ENCODE data around the gene PDPR.
"Not testable (repeated sequence)": the region's sequence is repeated elsewhere in the genome, so short reads cannot be mapped to it uniquely, and the experiment has no call there.

PDPR gene

DNA sequence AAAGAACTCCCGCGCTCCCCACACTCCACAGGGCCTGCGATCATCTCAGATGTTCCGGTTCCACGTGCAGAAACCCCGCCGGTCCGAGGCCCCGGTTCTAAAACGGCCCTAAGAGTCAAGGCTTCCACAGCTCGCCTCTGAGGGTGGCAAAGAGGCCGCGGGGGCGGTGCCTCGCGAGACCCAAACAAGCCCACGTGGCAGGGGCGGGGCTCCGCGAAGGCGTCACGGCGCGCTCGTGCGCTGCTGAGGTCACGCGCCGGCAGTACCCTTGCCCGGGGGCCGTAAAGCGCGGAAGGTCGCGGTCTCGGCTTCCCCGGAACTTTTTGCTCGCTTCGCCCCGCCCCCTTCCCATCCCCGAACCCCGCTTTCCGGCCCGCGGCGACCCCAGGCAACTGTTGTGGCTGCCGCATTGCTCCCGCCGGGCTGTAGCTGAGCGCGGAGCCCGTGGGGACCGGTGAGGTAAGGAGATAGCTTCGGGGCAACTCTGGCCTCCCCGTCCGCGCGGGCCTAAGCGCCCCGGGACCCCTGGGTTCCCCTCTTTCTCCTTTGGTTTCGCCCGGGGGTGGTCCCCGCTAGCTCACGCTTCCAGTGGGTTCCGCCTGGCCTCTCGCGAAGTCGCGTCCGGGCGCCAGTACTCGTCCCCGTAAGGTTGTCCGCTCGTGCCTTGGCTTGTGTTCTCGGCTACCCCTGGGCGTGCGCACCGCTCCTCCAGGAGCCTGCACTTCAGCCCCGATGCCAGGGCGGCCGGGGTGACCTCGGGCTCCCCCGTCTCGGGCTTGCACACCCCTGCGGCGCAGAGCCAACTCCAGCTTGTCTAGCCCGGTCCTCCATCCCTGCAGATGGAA lies at the start of gene PDPR:
Gene PDPR, plus strand, starts transcription at position 351 of the 845 bp plus-strand sequence. CDS start 6,161 bp downstream, outside the sequence.
- peak; percentile 92 for DNase-seq (ENCODE audit: low read depth)

DNA sequence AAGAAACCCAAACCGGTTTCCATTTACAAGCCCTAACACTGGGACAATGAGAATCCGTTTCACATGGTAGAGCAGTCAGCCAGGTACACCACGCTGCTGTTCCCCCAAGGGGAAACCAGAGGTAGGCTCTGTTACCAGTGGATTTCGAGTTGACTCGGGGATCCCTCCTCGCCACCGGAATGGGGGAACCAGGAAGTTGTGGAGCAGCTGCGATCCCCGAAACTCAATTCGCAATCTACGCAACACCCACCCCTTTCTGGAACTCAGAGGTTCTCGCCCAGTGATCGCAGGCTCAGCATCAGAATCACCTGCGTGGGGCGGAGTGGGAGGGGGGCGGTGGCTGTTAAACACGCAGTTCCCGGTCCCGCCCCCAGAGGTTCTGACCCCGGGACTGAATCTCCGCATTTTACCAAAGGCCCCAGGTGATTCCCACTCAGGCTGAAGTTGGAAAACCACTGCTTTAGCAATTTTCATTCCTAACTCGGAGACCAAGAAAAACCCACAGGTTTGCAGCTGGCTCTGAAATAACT lies 49.2 kb upstream of the PDPR start:
- DNase-seq (ENCODE audit: low read depth), result peak; percentile 45

DNA sequence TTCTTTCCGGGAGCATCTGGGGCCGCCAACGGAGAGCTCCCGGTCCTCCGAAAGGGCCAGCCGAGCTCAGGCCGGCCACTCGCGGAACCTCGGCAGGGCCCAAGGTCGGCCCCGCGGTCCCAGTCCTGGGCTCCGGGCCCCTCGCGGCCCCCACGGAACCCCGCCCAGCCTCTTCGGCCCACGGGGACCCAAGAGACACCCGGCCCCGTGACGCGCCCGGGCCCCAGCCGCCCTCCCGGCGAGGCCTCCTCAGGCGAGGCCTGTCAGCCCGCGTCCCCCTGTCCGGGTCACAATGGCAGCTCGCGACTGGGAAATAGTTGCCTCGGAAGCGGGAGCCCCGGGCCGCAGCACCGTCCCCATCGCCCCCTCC lies 48.8 kb upstream of the PDPR start:
- not testable (repeated sequence) for DNase-seq (ENCODE audit: low read depth)

DNA sequence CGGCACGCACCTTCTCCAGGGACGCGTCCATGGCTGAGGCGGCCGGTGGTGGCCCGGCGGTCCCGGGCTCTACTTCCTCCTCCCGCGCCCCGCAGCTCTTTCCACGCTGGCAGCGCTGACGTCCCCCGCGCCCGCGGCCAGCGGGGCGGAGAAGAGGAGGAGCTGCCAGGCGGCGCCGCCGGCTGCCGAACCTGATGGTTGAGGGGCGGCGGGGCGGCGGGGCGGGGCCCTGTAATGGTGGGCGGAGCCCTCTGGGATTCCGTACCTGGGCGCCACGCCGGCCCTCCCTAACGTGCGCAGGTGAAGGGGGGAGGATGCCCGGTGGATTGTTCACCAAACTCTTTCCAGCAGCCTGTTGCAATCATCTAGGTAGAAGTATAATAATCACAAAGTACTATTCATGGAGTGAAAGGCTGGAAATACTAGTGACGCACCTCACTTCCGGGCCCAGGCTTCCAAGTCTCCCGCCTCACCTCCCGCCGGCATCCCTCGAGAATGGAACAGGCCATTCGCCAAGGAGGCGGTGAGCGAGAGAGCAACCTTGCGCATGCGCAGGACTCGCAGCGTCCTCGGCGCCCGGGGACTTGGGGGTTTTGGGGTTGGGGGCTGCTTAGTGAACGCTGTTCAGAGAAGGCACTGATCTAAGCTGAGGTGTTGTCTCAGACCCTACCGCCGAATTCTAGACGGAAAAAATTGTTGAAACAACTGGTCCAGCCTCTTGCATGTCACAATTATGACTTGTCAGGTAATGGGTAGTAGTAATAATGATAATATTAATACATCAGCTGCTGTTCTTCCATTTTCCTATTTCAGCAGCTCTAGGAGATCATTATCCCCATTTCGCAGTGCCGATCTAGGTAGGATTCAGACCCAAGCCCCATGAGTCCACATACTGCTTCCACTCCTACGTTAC lies 48.1 kb upstream of the PDPR start:
- DNase-seq (ENCODE audit: low read depth), result peak; percentile 86

DNA sequence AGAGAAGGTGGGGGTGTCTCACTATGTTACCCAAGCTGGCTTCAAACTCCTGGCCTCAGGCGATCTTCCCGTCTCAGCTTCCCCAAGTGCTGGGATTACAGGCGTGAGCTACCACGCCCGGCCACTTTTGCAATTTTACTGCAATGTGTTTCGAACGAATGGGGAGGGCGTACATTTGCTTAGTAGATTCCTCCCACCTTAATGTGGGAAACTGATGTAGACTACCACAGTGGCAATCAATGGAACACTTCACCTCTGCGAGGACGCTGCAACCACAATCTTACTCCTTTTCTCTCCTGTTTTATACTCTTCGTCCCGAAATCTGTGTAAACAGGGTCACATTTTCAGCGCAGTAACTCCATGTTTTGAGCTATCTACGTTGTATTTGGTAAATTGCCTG lies 47.4 kb upstream of the PDPR start:
- DNase-seq (ENCODE audit: low read depth), result not testable (repeated sequence)

DNA sequence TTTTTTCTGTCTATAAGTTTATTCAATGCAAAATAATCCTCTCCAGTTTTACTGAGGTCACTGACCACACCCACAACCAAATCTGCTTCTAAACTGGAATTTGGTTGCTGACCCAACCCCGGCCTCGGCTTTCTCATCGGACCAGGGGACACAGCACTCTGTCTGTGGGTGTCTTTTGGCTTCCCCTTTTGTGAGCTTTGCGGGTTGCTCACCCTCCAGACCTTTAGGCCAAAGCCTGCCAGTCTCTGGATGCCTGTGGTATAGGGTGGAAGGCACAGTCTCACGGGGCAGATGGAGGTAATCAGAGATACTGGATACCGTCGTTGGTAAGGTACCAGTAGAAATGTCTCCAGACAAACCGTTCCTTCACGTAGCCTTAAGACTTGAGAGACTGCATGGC lies 35.1 kb upstream of the PDPR start:
- not testable (repeated sequence) for DNase-seq (ENCODE audit: low read depth)

DNA sequence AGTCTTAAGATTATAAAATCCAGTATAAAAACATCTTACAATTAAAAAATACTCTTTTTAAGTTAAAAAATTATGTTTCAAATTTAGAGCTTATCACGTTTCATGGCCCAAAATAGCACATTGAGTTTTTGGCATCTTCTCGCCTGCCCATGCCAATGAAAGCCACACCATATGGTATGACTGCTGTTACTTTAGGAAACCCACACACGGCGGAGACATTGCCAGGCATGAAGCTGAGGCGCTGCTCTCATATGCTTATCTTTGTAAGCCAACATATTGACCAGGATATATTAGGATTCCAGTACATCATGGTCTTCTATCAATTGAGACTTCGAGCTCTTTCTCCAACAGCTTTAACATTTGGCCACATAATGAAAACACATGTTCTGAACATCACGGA lies 32.9 kb upstream of the PDPR start:
- not testable (repeated sequence) for DNase-seq (ENCODE audit: low read depth)

DNA sequence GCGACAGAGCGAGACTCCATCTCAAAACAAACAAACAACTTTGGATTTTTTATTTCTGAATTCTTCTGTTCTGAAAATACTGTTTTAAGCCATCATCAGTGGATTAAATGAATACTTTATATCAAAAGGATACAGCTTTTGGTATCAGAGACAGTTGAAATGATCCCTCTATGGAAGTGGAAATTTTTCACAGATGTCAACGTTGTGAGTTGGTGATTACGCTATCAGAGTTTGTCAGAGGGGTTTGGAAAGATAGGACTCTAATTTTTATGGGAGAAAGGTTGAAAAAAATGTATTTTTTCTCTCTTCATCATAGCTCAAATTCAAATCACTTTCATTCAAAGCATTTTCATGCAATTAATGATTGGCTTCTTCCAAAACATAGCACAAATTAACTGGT lies 30.2 kb upstream of the PDPR start:
- DNase-seq (ENCODE audit: low read depth), result not testable (repeated sequence)

DNA sequence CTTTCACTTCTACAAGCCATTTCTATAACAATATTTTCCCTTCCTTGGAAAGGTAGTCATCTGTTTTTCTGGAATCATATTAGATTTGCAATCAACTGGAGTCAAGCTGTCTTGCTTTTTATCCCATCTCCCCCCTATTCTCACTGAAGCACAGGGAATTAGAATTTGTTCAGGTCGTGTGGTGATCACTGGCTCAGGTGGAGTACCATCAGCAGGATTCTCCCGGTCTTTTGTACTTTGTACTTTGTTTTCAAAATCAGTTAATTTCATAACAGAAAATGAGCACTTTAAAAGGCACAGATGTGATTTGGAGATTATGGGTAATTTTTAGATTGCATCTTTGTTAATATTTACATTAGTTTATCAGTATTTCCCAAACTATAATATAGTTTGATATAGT lies 26.0 kb upstream of the PDPR start:
- DNase-seq (ENCODE audit: low read depth), result not testable (repeated sequence)

DNA sequence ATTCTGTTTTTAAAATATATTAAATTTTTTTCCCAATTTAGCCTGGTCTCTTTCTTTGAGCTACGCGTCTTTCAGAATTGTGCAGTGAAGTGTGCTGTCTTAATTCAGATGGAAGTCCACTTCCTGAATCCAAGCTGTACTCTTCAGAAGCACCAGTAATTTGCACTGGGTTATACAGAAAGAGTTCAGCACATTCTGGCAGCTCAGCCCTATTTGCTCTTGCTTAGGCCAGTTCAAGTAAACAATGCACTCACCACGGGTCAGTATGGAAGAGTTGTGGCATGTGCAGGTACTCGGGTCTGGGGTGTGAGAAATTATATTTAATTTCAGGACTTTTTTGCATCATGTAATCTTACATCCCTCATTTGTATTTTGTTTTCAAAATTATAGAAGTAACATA lies 25.3 kb upstream of the PDPR start:
- not testable (repeated sequence) for DNase-seq (ENCODE audit: low read depth)

DNA sequence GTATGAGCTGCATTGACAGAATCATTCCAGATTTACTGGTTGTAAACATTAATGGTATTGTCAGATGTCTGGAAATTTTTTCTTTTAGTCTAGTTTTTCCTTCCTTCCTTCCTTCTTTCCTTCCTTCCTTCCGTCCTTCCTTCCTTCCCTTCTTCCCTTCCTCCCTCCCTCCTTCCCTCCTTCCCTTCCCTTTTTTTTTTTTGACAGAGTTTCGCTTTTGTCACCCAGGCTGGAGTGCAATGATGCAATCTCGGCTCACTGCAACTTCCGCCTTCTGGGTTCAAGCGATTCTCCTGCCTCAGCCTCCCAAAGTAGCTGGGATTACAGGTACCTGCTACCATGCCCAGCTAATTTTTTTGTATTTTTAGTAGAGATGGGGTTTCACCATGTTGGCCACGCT lies 24.8 kb upstream of the PDPR start:
- not testable (repeated sequence) for DNase-seq (ENCODE audit: low read depth)

DNA sequence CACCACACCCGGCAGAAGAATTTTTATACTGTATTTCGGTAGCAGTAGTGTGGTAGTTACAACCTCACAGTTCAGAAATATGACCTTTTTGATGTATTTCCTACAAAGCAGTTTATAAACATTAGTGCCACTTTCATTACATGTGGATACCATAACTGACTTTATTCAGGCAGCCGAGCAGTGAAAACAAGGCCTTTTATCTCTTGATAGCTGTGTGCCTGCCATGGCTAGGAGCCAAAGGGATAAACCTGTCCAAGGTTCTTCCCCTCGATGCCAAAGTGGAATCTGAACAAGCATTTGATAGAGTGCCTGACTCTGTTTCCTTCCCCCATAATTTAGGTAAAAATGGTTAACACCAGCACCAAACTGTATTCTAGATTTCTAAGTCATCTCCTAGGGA lies 23.0 kb upstream of the PDPR start:
- DNase-seq (ENCODE audit: low read depth), result not testable (repeated sequence)

DNA sequence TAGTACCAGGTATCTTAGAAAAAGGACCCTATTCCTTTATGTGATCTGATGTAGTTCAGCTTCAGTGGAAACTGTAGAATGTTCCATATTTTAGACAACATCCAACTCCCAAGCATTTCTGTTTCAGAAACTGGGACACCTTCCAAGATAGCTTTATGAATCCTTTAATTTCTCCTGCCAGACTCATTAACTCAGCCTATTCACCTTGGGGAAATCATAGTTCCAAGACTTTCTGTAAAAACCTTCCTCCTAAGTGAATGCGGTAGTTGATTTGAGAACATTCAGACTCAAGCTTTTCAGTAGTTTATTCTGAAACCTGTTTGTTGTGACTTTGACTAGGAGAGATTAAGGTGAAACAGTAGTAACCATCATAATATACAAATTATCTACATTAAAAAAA lies 20.0 kb upstream of the PDPR start:
- DNase-seq (ENCODE audit: low read depth), result not testable (repeated sequence)

DNA sequence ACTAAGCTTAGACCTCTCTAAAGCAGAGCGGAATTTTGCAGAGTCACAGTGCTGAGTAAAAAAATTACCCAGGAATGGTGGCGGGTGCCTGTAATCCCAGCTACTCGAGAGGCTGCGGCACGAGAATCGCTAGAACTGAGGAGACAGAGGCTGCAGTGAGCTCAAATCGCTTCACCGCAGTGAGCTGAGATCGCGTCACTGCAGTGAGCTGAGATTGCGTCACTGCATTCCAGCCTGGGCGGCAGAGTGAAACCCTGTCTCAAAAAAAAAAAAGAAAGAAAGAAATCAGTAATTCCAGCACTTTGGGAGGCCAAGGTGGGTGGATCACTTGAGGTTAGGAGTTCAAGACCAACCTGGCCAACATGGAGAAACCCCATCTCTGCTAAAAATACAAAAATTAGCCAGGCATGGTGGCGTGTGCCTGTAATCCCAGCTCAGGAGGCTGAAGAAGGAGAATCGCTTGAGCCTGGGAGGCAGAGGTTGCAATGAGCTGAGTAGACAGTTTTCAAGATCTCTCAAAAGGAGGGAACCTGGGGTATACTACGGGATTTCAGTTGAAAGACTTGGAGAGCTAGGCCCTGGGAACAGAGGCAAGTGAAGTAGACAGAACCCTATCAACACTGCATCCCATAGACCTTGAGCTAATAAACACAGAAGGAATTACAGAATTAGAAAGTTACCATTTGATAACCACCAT lies 4.4 kb upstream of the PDPR start:
- not testable (repeated sequence) for DNase-seq (ENCODE audit: low read depth)

DNA sequence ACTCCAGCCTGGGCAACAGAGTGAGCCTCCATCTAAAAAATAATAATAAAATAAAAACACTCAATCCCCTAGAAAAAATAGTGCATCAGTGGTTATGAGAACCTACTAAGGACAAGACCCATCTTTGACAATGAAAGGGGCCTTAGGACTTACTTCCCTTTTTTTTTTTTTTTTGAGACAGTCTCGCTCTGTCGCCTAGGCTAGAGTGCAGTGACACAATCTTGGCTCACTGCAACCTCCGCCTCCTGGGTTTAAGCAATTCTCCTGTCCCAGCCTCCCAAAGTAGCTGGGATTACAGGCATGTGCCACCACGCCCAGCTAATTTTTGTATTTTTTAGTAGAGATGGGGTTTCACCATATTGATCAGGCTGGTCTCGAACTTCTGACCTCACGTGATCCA lies 2.0 kb upstream of the PDPR start:
- DNase-seq (ENCODE audit: low read depth), result not testable (repeated sequence)

DNA sequence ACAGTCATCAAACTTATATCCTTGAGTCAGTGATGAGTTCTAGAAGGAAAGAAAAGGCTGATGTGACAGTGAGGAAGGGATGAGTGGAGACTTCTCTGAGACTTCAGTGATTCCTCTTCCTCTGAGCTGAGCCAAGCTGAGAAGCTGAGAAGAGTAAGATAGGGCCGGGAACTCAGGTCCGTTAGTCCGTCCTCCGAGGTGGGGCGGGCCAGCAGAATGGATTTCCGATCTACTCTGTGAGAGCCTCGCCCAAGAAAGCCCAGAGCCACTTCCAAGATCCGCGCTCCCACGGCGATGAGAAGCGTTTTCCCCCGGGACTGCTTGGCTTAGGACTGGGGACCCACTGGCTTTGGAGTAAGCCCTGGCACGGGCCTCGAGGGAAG lies 542 bp upstream of the PDPR start:
- DNase-seq (ENCODE audit: low read depth), result not testable (repeated sequence)

DNA sequence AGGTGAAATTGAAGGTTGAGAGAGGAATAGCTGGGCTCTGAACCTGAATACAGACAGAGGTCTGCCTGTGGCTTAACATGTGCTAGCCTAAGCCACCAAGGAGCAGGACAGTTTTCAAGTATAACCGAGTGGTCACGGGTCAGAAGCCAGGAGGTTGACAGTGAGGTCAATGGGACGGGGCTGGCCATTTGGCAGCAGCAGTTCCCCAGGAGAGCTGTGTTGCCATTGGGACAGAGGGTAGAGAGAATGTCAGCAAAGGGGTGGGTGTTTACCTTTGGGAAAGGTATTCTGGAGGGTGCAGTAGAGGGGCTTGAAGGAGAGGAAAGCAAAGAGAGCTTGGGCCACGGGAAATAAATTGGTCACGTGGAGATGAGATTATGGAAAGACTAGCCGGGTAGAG lies 4.2 kb downstream of the PDPR start:
- not testable (repeated sequence) for DNase-seq (ENCODE audit: low read depth)

DNA sequence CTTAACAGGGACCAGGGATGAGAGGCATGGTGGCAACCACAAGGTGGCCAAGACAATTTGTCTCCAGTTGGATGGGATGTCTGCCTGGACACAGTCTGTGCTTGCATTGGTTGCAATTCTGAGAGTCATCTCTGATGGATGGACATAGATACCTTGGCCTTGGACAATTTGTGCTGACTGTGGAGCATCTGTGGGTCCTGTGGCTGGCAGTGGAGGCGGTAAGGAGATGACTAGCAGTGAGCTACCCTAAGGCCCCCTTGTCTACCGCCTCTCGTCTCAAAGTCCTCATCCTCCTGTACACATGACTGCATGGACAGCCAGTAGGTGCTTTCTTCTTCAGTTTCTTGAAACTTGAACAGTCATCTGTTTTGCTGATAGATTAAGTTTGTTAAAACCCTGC lies 4.6 kb downstream of the PDPR start:
- not testable (repeated sequence) for DNase-seq (ENCODE audit: low read depth)

DNA sequence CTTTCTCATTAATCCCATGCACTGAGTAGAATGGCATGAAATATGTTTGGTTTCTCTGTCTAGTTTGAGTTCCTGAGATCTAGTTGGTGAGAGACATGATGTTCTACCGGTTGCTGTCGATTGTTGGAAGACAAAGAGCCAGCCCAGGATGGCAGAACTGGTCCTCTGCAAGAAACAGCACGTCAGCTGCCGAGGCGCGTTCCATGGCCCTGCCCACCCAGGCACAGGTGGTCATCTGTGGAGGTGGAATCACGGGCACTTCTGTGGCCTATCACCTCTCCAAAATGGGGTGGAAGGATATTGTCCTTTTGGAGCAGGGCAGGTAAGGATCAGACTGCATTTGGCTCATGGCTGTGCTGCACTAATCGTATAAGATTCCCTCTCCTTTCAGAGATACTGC lies 6.3 kb downstream of the PDPR start:
- not testable (repeated sequence) for DNase-seq (ENCODE audit: low read depth)

DNA sequence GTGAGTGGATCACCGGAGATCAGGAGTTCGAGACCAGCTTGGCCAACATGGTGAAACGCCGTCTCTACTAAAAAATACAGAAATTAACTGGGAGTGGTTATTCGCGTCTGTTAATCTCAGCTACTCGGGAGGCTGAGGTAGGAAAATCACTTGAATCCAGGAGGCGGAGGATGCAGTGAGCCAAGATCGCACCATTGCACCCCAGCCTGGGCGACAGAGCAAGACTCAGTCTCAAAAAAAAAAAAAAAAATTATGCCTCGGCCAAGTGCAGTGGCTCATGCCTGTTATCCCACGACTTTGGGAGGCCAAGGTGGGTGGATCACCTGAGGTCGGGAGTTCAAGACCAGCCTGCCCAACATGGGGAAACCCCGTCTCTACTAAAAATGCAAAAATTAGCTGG lies 9.7 kb downstream of the PDPR start:
- not testable (repeated sequence) for DNase-seq (ENCODE audit: low read depth)

DNA sequence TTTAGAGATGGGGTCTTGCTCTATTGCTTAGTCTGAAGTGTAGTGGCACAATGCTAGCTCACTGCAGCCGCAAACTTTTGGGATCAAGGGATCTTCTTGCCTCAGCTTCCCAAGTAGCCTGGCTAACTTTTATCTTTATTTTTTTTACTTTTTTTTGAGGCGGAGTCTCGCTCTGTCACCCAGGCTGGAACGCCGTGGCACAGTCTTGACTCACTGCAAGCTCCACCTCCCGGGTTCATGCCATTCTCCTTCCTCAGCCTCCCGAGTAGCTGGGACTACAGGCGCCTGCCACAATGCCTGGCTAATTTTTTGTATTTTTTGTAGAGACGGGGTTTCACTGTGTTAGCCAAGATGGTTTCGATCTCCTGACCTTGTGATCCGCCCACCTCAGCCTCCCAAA lies 12.1 kb downstream of the PDPR start:
- DNase-seq (ENCODE audit: low read depth), result not testable (repeated sequence)

DNA sequence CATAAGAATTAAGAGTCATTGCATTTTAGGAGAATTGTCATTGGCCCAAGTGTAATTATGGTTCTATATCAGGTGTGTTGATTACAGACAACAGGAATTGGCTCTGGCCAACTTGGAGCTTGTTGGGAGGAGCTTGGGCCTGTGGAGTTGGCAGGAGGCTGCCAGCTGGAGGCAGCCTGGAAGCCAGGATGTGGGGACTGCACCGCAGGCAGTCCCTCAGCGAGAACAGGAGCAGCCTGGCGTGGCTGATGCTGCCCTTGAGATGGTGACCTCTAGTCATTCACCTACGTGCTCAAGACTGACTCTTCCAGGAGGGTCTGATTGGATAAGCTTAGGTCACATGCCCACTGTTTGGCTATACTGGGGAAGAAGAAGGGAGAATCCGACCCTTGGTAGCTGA lies 13.6 kb downstream of the PDPR start:
- not testable (repeated sequence) for DNase-seq (ENCODE audit: low read depth)
